PFSK-1 (cell line): ENCODE results near the gene VRK1.

Experiments
- POLR2AphosphoS5 ChIP-seq: IDR thresholded peaks from 2 replicates; pipeline ENCODE4 v1.6.1; 2012; ENCODE audit warnings: low read depth, mild to moderate bottlenecking, control low read depth, low read length, moderate library complexity
- SIN3A ChIP-seq: IDR thresholded peaks from 2 replicates; pipeline ENCODE4 v1.6.1; 2012; ENCODE audit warnings: mild to moderate bottlenecking, low read length, moderate library complexity, borderline replicate concordance; ENCODE audit not compliant: insufficient read depth
- TAF1 ChIP-seq: IDR thresholded peaks from 2 replicates; pipeline ENCODE4 v1.6.1; 2012; ENCODE audit warnings: low read length, control low read depth, borderline replicate concordance; ENCODE audit not compliant: insufficient read depth
- TF ChIP-seq, protein P1 (sequence below), 2 experiments: IDR thresholded peaks; 2 replicates each; pipeline versions ENCODE4 v1.6.1 to v1.8.0; 2011 to 2012; ENCODE audit warnings: low read depth in 2 of 2, low read length in 2 of 2, control low read depth in 1 of 2, inconsistent platforms in 1 of 2, mild to moderate bottlenecking in 1 of 2, moderate library complexity in 1 of 2; ENCODE audit not compliant: insufficient read depth in 1 of 2

DNA sequence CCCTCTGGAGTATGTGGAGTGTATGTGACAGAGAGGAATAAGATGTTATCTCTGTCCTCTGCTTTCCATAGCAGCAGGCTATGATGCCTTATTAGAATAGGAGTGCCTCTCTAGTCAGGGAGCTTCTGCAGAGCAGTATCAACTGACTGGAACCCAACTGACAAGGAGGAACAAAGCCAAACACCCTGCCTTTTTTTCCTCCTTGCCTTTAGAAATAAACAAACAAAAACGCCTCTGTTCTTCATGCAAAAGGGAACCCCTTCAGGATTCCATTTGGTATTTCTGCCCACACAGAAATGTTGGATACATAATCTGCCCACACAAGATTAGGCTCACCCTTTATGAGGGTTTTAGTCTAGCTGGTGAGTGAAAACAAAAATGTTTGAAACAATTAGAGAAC is 50.3 kb downstream of the VRK1 start:
- TF ChIP-seq POLR2AphosphoS5 (no peak), TAF1 (no peak), SIN3A (no peak)
- TF ChIP-seq, protein P1, sequence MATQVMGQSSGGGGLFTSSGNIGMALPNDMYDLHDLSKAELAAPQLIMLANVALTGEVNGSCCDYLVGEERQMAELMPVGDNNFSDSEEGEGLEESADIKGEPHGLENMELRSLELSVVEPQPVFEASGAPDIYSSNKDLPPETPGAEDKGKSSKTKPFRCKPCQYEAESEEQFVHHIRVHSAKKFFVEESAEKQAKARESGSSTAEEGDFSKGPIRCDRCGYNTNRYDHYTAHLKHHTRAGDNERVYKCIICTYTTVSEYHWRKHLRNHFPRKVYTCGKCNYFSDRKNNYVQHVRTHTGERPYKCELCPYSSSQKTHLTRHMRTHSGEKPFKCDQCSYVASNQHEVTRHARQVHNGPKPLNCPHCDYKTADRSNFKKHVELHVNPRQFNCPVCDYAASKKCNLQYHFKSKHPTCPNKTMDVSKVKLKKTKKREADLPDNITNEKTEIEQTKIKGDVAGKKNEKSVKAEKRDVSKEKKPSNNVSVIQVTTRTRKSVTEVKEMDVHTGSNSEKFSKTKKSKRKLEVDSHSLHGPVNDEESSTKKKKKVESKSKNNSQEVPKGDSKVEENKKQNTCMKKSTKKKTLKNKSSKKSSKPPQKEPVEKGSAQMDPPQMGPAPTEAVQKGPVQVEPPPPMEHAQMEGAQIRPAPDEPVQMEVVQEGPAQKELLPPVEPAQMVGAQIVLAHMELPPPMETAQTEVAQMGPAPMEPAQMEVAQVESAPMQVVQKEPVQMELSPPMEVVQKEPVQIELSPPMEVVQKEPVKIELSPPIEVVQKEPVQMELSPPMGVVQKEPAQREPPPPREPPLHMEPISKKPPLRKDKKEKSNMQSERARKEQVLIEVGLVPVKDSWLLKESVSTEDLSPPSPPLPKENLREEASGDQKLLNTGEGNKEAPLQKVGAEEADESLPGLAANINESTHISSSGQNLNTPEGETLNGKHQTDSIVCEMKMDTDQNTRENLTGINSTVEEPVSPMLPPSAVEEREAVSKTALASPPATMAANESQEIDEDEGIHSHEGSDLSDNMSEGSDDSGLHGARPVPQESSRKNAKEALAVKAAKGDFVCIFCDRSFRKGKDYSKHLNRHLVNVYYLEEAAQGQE (IDR thresholded peaks at IDR 0.05; ENCODE audit: insufficient read depth in 1 of 2, low read depth in 2 of 2, low read length in 2 of 2): no peak
